Ovary (tissue), 9 donors: ENCODE results near the gene PDLIM3. TPM values are rescaled to one million over a fixed set of nuclear protein-coding genes. Genes with fewer than 3 reads are reported as not detected.

Experiments
- DNase-seq, 5 donors: peaks; one replicate each; pipeline ENCODE4 v3.0.0-alpha.2; 2019 to 2020
- H3K27ac ChIP-seq, 2 donors: fragments of 200-600 bp; one replicate each; pipeline versions ENCODE4 v1.5.1 to v1.8.0; 2019 to 2022
- H3K27me3 ChIP-seq: fragments of 200-600 bp; one replicate; pipeline ENCODE4 v1.8.0; 2022
- H3K36me3 ChIP-seq: fragments of 200-600 bp; sonication (generic); one replicate; pipeline ENCODE4 v1.5.1; 2019
- H3K4me1 ChIP-seq: one replicate; pipeline ENCODE4 v1.8.1; 2013; ENCODE audit warnings: mild to moderate bottlenecking, moderate library complexity; ENCODE audit not compliant: insufficient read depth
- H3K4me3 ChIP-seq: fragments of 200-600 bp; sonication (generic); one replicate; pipeline ENCODE4 v1.5.1; 2017
- H3K9me3 ChIP-seq, 2 donors: fragments of 200-600 bp in 1 of 2; sonication (generic) in 1 of 2; one replicate each; pipeline versions ENCODE4 v1.5.1 to v1.8.1; 2013 to 2019; ENCODE audit warnings: mild to moderate bottlenecking in 1 of 2, moderate library complexity in 1 of 2
- CTCF ChIP-seq, 3 donors: fragments of 450-650 bp in 2 of 3; fragments of 200-600 bp in 1 of 3; IDR thresholded peaks; one replicate each; pipeline versions ENCODE4 v1.5.1 to v1.8.0; 2016 to 2022; ENCODE audit warnings: antibody characterized with exemption in 3 of 3, mild to moderate bottlenecking in 1 of 3
- EP300 ChIP-seq: sonication (generic); formaldehyde crosslinking; IDR thresholded peaks from one replicate; pipeline ENCODE4 v1.6.1; 2017; ENCODE audit warnings: antibody characterized with exemption
- POLR2A ChIP-seq: fragments of 450-650 bp; IDR thresholded peaks from one replicate; pipeline ENCODE4 v1.6.1; 2017; ENCODE audit warnings: antibody characterized with exemption, mild to moderate bottlenecking, moderate library complexity
- WGBS, 3 donors: extraction: QIAGEN DNeasy Blood & Tissue Kit in 1 of 3; methylation state at CpG; one replicate each; pipeline versions ENCODE4 v1.1.5 to v1.1.7; 2013 to 2017; 5-methylcytosine and 5-hydroxymethylcytosine counted together
- intact Hi-C, 4 donors: fragments of 100-400 bp; cut with DNase I; formaldehyde crosslinking; loops; one replicate each; pipeline versions ENCODE4 v1.11.0 to v1.15.1; 2022 to 2023
- polyA plus RNA-seq, 2 donors: library from polyadenylated mRNA; stranded (reverse); fragments of 200-250 nt in 1 of 2; fragments of 350-450 nt in 1 of 2; fragmentation: Illumina TruSeq in 1 of 2; extraction: RNeasy Lipid Tissue Mini Kit (QIAGEN cat#74804) in 1 of 2; gene quantifications; one replicate each; pipeline ENCODE4 v1.2.3, GENCODE V29; 2013 to 2014
- total RNA-seq, 7 donors: library from RNA; depleted of rRNA in 2 of 7; stranded (reverse); fragments of >200 nt in 2 of 7; fragmentation: NEBNext Ultra II Directional in 3 of 7; extraction: Animal tissue kit (Norgen Biotek cat#: 25700) in 3 of 7; gene quantifications; one replicate each; pipeline versions ENCODE4 v1.1.0 to v1.2.4, GENCODE V29; 2016 to 2023
- donor health status: DM: no; HTN: no; CAD: no; lungs with moderate emphysema.
- donor health status: DM: no; HTN: no; CAD: no.
- donor health status: Bipolar disorder and iron deficiency.
- donor health status: DM: yes; HTN: yes; CAD: no.
- donor health status: DM: no; HTN: no; CAD: no.
- donor health status: DM: yes; HTN: yes; CAD: no.

The PDLIM3 gene
- total and polyA plus RNA-seq, 9 donors = 40.9 to 220 (median 78.7) TPM

- Histone ChIP-seq H3K27me3 (no peaks in the 10 kb centered on the region), H3K9me3 (no peaks in the 10 kb centered on the region), H3K36me3 (no peaks in the 10 kb centered on the region), H3K4me1 (no peaks in the 10 kb centered on the region), H3K27ac (no peak overlapping the region), H3K4me3 (no peak overlapping the region)
- no peak for DNase-seq
- intact Hi-C loops = no loop called here
- WGBS, 3 donors = 82 to 89% (median 85%) methylated on average over 15 of the region's 15 CpGs
- TF ChIP-seq POLR2A (no peak), CTCF (IDR thresholded peaks at IDR 0.05) (no peak), EP300 (no peak)
Observed at GRCh38 chr4:185480016-185480732, 55.1 kb downstream of the PDLIM3 start.

- Histone ChIP-seq H3K36me3 (no peaks in the 10 kb centered on the region), H3K4me3 (no peak overlapping the region), H3K27me3 (no peaks in the 10 kb centered on the region), H3K27ac (no peak overlapping the region), H3K4me1 (no peaks in the 10 kb centered on the region), H3K9me3 (no peaks in the 10 kb centered on the region)
- no peak for DNase-seq
- TF ChIP-seq EP300 (no peak), CTCF (IDR thresholded peaks at IDR 0.05) (no peak), POLR2A (no peak)
- 52 to 88% (median 67%) methylated on average over 1 of the region's 1 CpG for whole genome bisulfite sequencing, 3 donors
- intact Hi-C loops = loop anchor here in 1 of 4 donors (10.0 kb wide), 1 partner anchor 55 kb away; the partner anchor contains the start of gene PDLIM3
Observed at GRCh38 chr4:185479507-185479971, 55.8 kb downstream of the PDLIM3 start.

GRCh38 chr4:185473247-185473646 is 62.1 kb downstream of the PDLIM3 start:
- H3K9me3 ChIP-seq = no peaks in the 10 kb centered on the region
- H3K4me3 ChIP-seq = no peak overlapping the region
- H3K4me1 ChIP-seq = peaks cover 1% of the 10 kb centered on the region
- DNase-seq = no peak
- H3K36me3 ChIP-seq = no peaks in the 10 kb centered on the region
- H3K27me3 ChIP-seq = no peaks in the 10 kb centered on the region
- no peak overlapping the region for H3K27ac ChIP-seq
- intact Hi-C loops = loop anchor here in 2 of 4 donors (5.0 to 10.0 kb wide), 3 partner anchors 62 to 124 kb away; partner anchors contain the start of gene PDLIM3 (in 1 of the 2)
- 96 to 98% (median 97%) methylated on average over 8 of the region's 8 CpGs for WGBS, 3 donors
- TF ChIP-seq CTCF (IDR thresholded peaks at IDR 0.05) (no peak), POLR2A (no peak), EP300 (no peak)

GRCh38 chr4:185472103-185472542 is 63.2 kb downstream of the PDLIM3 start:
- WGBS, 3 donors = 16 to 32% (median 25%) methylated on average over 10 of the region's 10 CpGs
- TF ChIP-seq EP300 = no peak
- no peak for TF ChIP-seq CTCF (IDR thresholded peaks at IDR 0.05)
- no peak for TF ChIP-seq POLR2A
- H3K27me3 ChIP-seq = no peaks in the 10 kb centered on the region
- H3K4me3 ChIP-seq = peak overlapping the region; percentile 75
- H3K36me3 ChIP-seq = no peaks in the 10 kb centered on the region
- peaks cover 1% of the 10 kb centered on the region for H3K4me1 ChIP-seq
- intact Hi-C loops = loop anchor here in 2 of 4 donors (5.0 to 10.0 kb wide), 3 partner anchors 63 to 125 kb away; partner anchors contain the start of gene PDLIM3 (in 1 of the 2)
- DNase-seq = no peak
- H3K27ac ChIP-seq = no peak overlapping the region
- H3K9me3 ChIP-seq = no peaks in the 10 kb centered on the region
